NCI-H69 (cell line): Measurements from ENCODE around the gene PCCA.
"Not testable (repeated sequence)": the region's sequence is repeated elsewhere in the genome, so short reads cannot be mapped to it uniquely, and the experiment has no call there.

Experiments used
- DNase-seq: peaks from one replicate; lab custom pipeline; 2025; lab: John Stamatoyannopoulos, UW

Gene PCCA

GRCh38 chr13:100098445-100099116 is 9.7 kb downstream of the PCCA start:
- DNase-seq, result peak; percentile 67

- DNase-seq, result not testable (repeated sequence)
Observed at GRCh38 chr13:100099117-100099445, 10.2 kb downstream of the PCCA start.

GRCh38 chr13:100100115-100100879 is 11.4 kb downstream of the PCCA start:
- DNase-seq, result peak; percentile 79

GRCh38 chr13:100102042-100102441 is 13.1 kb downstream of the PCCA start:
- DNase-seq, result peak; percentile 19

- DNase-seq, result no peak
Observed at GRCh38 chr13:100106005-100106404, 17.1 kb downstream of the PCCA start.

GRCh38 chr13:100106705-100107104 is 17.8 kb downstream of the PCCA start:
- DNase-seq, result no peak

- peak; percentile 34 for DNase-seq
Observed at GRCh38 chr13:100108913-100109507, 20.1 kb downstream of the PCCA start.

- no peak for DNase-seq
Observed at GRCh38 chr13:100110269-100110668, 21.4 kb downstream of the PCCA start.

GRCh38 chr13:100112186-100112838 is 23.4 kb downstream of the PCCA start:
- DNase-seq, result no peak

GRCh38 chr13:100115693-100116254 is 26.9 kb downstream of the PCCA start:
- DNase-seq, result no peak

- peak; percentile 98 for DNase-seq
Observed at GRCh38 chr13:100124265-100124664, 35.4 kb downstream of the PCCA start.

GRCh38 chr13:100125946-100126345 is 37.1 kb downstream of the PCCA start:
- peak; percentile 95 for DNase-seq

GRCh38 chr13:100128373-100128772 is 39.5 kb downstream of the PCCA start:
- DNase-seq, result peak; percentile 75

- peak; percentile 16 for DNase-seq
Observed at GRCh38 chr13:100128838-100129237, 39.9 kb downstream of the PCCA start.

GRCh38 chr13:100129605-100130004 is 40.7 kb downstream of the PCCA start:
- DNase-seq, result peak; percentile 29

- peak; percentile 25 for DNase-seq
Observed at GRCh38 chr13:100130092-100130491, 41.2 kb downstream of the PCCA start.

GRCh38 chr13:100130930-100131511 is 42.1 kb downstream of the PCCA start:
- DNase-seq, result no peak

- peak; percentile 86 for DNase-seq
Observed at GRCh38 chr13:100131863-100132574, 43.1 kb downstream of the PCCA start.

- DNase-seq, result no peak
Observed at GRCh38 chr13:100138859-100139491, 50.1 kb downstream of the PCCA start.

GRCh38 chr13:100139817-100140216 is 50.9 kb downstream of the PCCA start:
- DNase-seq, result no peak

GRCh38 chr13:100140441-100140840 is 51.5 kb downstream of the PCCA start:
- DNase-seq, result no peak
